Endodermal cell (in vitro differentiated cells): Measurements from ENCODE around the gene HOXD13. TPM values are rescaled to one million over a fixed set of nuclear protein-coding genes. Genes with fewer than 3 reads are reported as not detected.

ENCODE experiments used
- DNase-seq: peaks from one replicate; pipeline ENCODE4 v3.0.0-alpha.2; 2017
- H3K27ac ChIP-seq: 2 replicates; pipeline ENCODE4 v1.5.1; 2013; ENCODE audit warnings: mild to moderate bottlenecking, low read depth, low read length, moderate library complexity
- H3K27me3 ChIP-seq: 2 replicates; pipeline ENCODE4 v1.6.1; 2013; ENCODE audit warnings: mild to moderate bottlenecking, low read length, moderate library complexity; ENCODE audit not compliant: insufficient read depth, control insufficient read depth, poor library complexity, severe bottlenecking
- H3K36me3 ChIP-seq: 2 replicates; pipeline ENCODE4 v1.7.0; 2013; ENCODE audit warnings: mild to moderate bottlenecking, low read length, moderate library complexity; ENCODE audit not compliant: control insufficient read depth, insufficient read depth
- H3K4me1 ChIP-seq: one replicate; pipeline ENCODE4 v1.7.0; 2013; ENCODE audit warnings: low read length; ENCODE audit not compliant: control insufficient read depth, insufficient read depth
- H3K4me3 ChIP-seq: 2 replicates; pipeline ENCODE4 v1.5.1; 2013; ENCODE audit warnings: mild to moderate bottlenecking, low read length, moderate library complexity
- H3K9ac ChIP-seq: 2 replicates; pipeline ENCODE4 v1.6.1; 2013; ENCODE audit warnings: mild to moderate bottlenecking, low read length, moderate library complexity; ENCODE audit not compliant: poor library complexity, severe bottlenecking; ENCODE audit errors: extremely low read depth
- H3K9me3 ChIP-seq: 2 replicates; pipeline ENCODE4 v1.6.1; 2013; ENCODE audit warnings: mild to moderate bottlenecking, low read length, moderate library complexity; ENCODE audit not compliant: control insufficient read depth
- H3K27ac Mint-ChIP-seq: 2 replicates; pipeline ENCODE4 v1.8.0; 2020; ENCODE audit warnings: mixed read lengths
- H3K27me3 Mint-ChIP-seq: 2 replicates; pipeline ENCODE4 v1.8.0; 2021; ENCODE audit warnings: mild to moderate bottlenecking, mixed read lengths; ENCODE audit not compliant: insufficient read depth
- H3K36me3 Mint-ChIP-seq: 2 replicates; pipeline ENCODE4 v1.8.0; 2020; ENCODE audit warnings: low read depth, mixed read lengths
- H3K4me1 Mint-ChIP-seq: 2 replicates; pipeline ENCODE4 v1.8.0; 2020; ENCODE audit warnings: mixed read lengths
- H3K4me3 Mint-ChIP-seq: 2 replicates; pipeline ENCODE4 v1.8.0; 2020; ENCODE audit warnings: mild to moderate bottlenecking, moderate library complexity, mixed read lengths
- H3K9me3 Mint-ChIP-seq: 2 replicates; pipeline ENCODE4 v1.8.0; 2020; ENCODE audit warnings: mild to moderate bottlenecking, mixed read lengths
- CTCF ChIP-seq: fragments of 200-600 bp; sonication (generic); conservative IDR thresholded peaks from 2 replicates; pipeline ENCODE4 v1.5.0; 2021; ENCODE audit warnings: antibody characterized with exemption, mild to moderate bottlenecking
- WGBS, 2 experiments: methylation state at CpG; one replicate each; pipeline versions ENCODE4 v1.1.5 to v1.1.7; 2013; ENCODE audit warnings: missing lambda C conversion rate in 2 of 2, mixed read lengths in 1 of 2; ENCODE audit not compliant: insufficient coverage in 1 of 2, insufficient read length in 1 of 2; 5-methylcytosine and 5-hydroxymethylcytosine counted together
- total RNA-seq, 2 donors: library from RNA; stranded (reverse); fragmentation: NEBNext Ultra II Directional in 1 of 2; extraction: Animal tissue kit (Norgen Biotek cat#: 25700) in 1 of 2; gene quantifications; 2 replicates in 1 of 2; 3 replicates in 1 of 2; pipeline ENCODE4 v1.2.1, GENCODE V29; 2021

HOXD13 gene
- total RNA-seq, 2 donors from 2014 or later = 0.11 to 0.40 TPM

GRCh38 chr2:176140513-176141317, 48.2 kb downstream of the HOXD13 start:
- peaks cover 3% of the 10 kb centered on the region for H3K4me1 ChIP-seq
- peaks cover 98% of the 10 kb centered on the region for H3K27me3 Mint-ChIP-seq
- peak overlapping the region; percentile 49 for H3K4me3 Mint-ChIP-seq
- peaks cover 14% of the 10 kb centered on the region for H3K9me3 ChIP-seq
- H3K4me1 Mint-ChIP-seq = no peaks in the 10 kb centered on the region
- H3K27ac ChIP-seq = no peak overlapping the region
- peaks cover 98% of the 10 kb centered on the region for H3K27me3 ChIP-seq
- WGBS, 2 experiments = 7 to 12% methylated on average over 34 to 48 of the region's 48 CpGs
- no peaks in the 10 kb centered on the region for H3K36me3 ChIP-seq
- H3K9ac ChIP-seq = no peak overlapping the region
- peak; percentile 98 for TF ChIP-seq CTCF
- H3K36me3 Mint-ChIP-seq = no peaks in the 10 kb centered on the region
- peak; percentile 95 for DNase-seq
- H3K9me3 Mint-ChIP-seq = no peaks in the 10 kb centered on the region
- H3K27ac Mint-ChIP-seq = no peak overlapping the region
- H3K4me3 ChIP-seq = peak overlapping the region; percentile 76

GRCh38 chr2:176142281-176142680, 49.8 kb downstream of the HOXD13 start:
- no peak for TF ChIP-seq CTCF
- H3K27me3 Mint-ChIP-seq = peaks cover 98% of the 10 kb centered on the region
- WGBS, 2 experiments = 78% methylated on average over 2 of the region's 2 CpGs; no CpG with 5 or more reads in 1 of the 2 experiments

More at GRCh38 chr2:176142281-176142680, 49.8 kb downstream of the HOXD13 start:
- Histone ChIP-seq H3K9ac (no peak overlapping the region), H3K36me3 (no peaks in the 10 kb centered on the region), H3K27me3 (peaks cover 98% of the 10 kb centered on the region), H3K27ac (no peak overlapping the region), H3K4me1 (no peaks in the 10 kb centered on the region), H3K9me3 (peaks cover 14% of the 10 kb centered on the region), H3K4me3 (no peak overlapping the region)
- H3K27ac Mint-ChIP-seq = no peak overlapping the region
- no peak overlapping the region for H3K4me3 Mint-ChIP-seq
- H3K36me3 Mint-ChIP-seq = no peaks in the 10 kb centered on the region
- H3K4me1 Mint-ChIP-seq = no peaks in the 10 kb centered on the region
- no peaks in the 10 kb centered on the region for H3K9me3 Mint-ChIP-seq
- no peak for DNase-seq

Other genes starting within 250 kb of the HOXD13 start
- gene LNPK, start 90.5 kb upstream of the HOXD13 start, total RNA-seq = 10 to 100 TPM; 15.0 to 20.2 TPM
- not detected for gene EVX2, start 8.8 kb upstream of the HOXD13 start, total RNA-seq
- gene HOXD12, start 7.1 kb downstream of the HOXD13 start, total RNA-seq = not detected
- not detected for gene HOXD11, start 14.6 kb downstream of the HOXD13 start, total RNA-seq
- gene HOXD10, start 24.1 kb downstream of the HOXD13 start, total RNA-seq = not detected
- gene HOXD9, start 30.0 kb downstream of the HOXD13 start, total RNA-seq = not detected
- not detected for gene HOXD8, start 37.0 kb downstream of the HOXD13 start, total RNA-seq
- gene HOXD4, start 58.8 kb downstream of the HOXD13 start, total RNA-seq = not detected
- gene HOXD3, start 64.6 kb downstream of the HOXD13 start, total RNA-seq = not detected
- gene HOXD1, start 95.9 kb downstream of the HOXD13 start, total RNA-seq = under 1 TPM; 0.18 TPM
- gene MTX2, start 176.7 kb downstream of the HOXD13 start, total RNA-seq = 10 to 100 TPM; 34.1 to 42.3 TPM